Retinal pigment epithelial cell (primary cell): ENCODE measurements around the gene SKI.
"Not testable (repeated sequence)": the region's sequence is repeated elsewhere in the genome, so short reads cannot be mapped to it uniquely, and the experiment has no call there.

Experiments used
- DNase-seq: peaks from one replicate; pipeline ENCODE4 v3.0.0-alpha.2; 2010; ENCODE audit warnings: low read depth
- H3K4me3 ChIP-seq: 2 replicates; pipeline ENCODE4 v1.5.1; 2011; ENCODE audit warnings: mild to moderate bottlenecking, low read length, control low read depth, moderate library complexity
- TF ChIP-seq, protein P1 (sequence below): conservative IDR thresholded peaks from 2 replicates; pipeline ENCODE4 v1.5.1; 2011; ENCODE audit warnings: low read depth, low read length, control low read depth, inconsistent platforms

SKI gene

DNA sequence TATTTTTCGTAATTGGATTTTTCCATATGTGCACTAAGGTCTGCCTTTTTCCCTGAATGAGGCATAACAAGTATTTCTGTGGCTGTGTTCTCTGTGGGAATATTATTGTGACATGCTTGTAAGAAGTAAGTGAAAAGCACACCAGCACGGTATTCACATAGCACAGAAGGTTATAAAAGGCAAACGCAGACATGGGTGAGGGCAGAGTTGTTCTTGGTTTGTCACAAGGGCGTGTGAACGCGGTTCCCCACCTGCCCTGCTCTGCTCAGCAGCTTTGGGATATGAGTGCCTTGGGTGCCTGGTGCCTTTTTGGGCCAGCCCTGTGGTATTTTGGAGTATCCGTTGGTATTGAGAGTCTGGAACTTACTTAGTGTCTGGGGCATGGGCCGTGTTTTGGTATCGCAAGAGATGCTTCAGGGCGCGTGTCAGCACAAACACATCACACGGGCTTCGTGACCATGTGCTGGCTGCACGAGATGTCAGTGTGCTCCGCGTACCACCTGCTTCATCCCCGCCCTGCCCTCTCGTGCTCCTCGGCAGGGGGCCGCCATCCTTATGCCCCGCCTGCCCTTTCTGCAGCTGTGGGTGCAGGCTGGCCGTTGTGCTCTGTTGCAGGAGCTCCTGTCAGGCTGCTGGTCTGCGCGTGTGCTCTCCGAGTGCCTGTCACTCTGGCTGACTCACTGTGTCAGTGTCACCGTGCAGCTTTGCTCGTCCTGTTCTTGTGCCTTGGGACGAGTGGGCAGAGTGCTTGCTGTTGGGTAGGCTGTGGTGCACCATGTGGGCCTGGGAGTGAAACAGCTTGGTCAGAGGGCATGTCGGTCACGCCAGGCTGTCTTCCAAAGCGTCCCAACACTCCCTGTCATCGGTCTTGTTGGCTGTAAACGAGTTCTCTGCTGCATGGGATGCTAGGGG is 15.0 kb downstream of the SKI start:
- no peak overlapping the region for H3K4me3 ChIP-seq
- TF ChIP-seq, protein P1, sequence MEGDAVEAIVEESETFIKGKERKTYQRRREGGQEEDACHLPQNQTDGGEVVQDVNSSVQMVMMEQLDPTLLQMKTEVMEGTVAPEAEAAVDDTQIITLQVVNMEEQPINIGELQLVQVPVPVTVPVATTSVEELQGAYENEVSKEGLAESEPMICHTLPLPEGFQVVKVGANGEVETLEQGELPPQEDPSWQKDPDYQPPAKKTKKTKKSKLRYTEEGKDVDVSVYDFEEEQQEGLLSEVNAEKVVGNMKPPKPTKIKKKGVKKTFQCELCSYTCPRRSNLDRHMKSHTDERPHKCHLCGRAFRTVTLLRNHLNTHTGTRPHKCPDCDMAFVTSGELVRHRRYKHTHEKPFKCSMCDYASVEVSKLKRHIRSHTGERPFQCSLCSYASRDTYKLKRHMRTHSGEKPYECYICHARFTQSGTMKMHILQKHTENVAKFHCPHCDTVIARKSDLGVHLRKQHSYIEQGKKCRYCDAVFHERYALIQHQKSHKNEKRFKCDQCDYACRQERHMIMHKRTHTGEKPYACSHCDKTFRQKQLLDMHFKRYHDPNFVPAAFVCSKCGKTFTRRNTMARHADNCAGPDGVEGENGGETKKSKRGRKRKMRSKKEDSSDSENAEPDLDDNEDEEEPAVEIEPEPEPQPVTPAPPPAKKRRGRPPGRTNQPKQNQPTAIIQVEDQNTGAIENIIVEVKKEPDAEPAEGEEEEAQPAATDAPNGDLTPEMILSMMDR: no peak
- no peak for DNase-seq

DNA sequence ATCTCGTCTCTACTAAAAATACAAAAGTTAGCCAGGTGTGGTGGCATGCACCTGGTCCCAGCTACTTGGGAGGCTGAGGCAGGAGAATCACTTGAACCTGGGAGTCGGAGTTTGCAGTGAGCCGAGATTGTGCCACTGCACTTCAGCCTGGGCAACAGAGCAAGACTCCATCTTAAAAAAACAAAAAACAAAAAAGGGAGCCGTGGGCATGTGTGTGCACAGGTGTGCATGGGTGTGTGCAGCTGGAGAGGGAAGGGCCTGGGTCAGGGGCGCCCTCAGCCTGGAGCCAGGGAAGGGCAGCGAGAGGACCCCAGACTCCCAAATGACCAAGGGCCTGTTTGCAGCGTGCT is 18.9 kb downstream of the SKI start:
- not testable (repeated sequence) for H3K4me3 ChIP-seq, DNase-seq

GRCh38 chr1:2247760-2248126 is 19.6 kb downstream of the SKI start:
- no peak for DNase-seq
- TF ChIP-seq, protein P1: no peak
- no peak overlapping the region for H3K4me3 ChIP-seq

- H3K4me3 ChIP-seq: no peak overlapping the region
- TF ChIP-seq, protein P1: no peak
- DNase-seq: no peak
Observed at GRCh38 chr1:2248127-2248826, 20.2 kb downstream of the SKI start.

DNA sequence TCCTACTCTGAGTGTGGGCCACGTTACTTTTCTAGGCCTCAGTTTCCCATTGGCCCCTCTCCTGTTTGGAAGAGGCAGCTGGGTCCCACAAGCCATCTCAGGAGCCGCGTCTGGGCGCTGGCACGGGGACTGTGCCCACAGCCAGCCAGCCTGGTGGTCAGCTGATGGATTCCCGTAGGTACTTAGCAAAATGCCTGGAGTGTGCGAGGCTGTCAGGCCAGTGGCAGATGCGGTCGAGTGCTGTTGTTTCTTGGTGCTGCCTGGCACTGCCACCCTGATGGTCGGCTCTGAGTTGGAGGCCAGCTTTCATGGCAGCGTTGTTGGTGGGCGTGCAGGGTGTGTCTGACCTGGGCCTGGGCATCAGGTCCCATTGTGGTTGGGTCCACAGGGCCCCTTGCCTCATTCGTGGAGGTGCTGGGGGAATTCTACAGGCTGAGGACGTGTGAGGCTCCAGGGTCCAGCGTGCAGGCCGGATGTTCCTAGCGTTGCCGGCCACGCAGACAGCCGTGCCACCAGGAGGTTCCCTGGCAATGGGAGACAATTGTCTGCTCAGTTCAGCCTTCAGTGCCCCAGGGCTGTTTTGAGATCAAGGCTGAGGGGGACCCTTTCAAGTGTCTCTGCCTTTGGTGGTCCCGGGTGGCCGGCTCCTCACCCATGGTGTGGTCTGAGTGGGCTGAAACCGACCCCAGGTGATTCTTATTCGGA is 20.9 kb downstream of the SKI start:
- TF ChIP-seq, protein P1: no peak
- no peak overlapping the region for H3K4me3 ChIP-seq
- no peak for DNase-seq

GRCh38 chr1:2249559-2249906 is 21.4 kb downstream of the SKI start:
- DNase-seq: no peak
- H3K4me3 ChIP-seq: no peak overlapping the region
- TF ChIP-seq, protein P1: no peak

- no peak for DNase-seq
- TF ChIP-seq, protein P1: no peak
- H3K4me3 ChIP-seq: no peak overlapping the region
Observed at GRCh38 chr1:2250721-2251281, 22.7 kb downstream of the SKI start.
